Upper lobe of right lung (tissue), 1 donor: ENCODE results near the gene NRXN3. TPM values are rescaled to one million over a fixed set of nuclear protein-coding genes. Genes with fewer than 3 reads are reported as not detected.

ENCODE experiments used
- ATAC-seq: fragments of 200-7000 bp; cut with Tn5 transposase; one replicate; pipeline ENCODE4 v1.9.1; 2020; ENCODE audit warnings: mild to moderate bottlenecking, moderate library complexity
- DNase-seq: peaks from one replicate; pipeline ENCODE4 v3.0.0-alpha.2; 2020
- H3K27ac ChIP-seq: fragments of 200-600 bp; one replicate; pipeline ENCODE4 v1.8.0; 2022
- H3K27me3 ChIP-seq: fragments of 200-600 bp; one replicate; pipeline ENCODE4 v1.8.0; 2022; ENCODE audit warnings: mild to moderate bottlenecking
- H3K36me3 ChIP-seq: fragments of 200-600 bp; one replicate; pipeline ENCODE4 v1.8.0; 2022
- H3K4me1 ChIP-seq: fragments of 200-600 bp; one replicate; pipeline ENCODE4 v1.8.0; 2022
- H3K4me3 ChIP-seq: fragments of 200-600 bp; one replicate; pipeline ENCODE4 v1.8.0; 2022; ENCODE audit warnings: mild to moderate bottlenecking
- H3K9me3 ChIP-seq: fragments of 200-600 bp; one replicate; pipeline ENCODE4 v1.8.0; 2022
- CTCF ChIP-seq: fragments of 200-600 bp; IDR thresholded peaks from one replicate; pipeline ENCODE4 v1.8.0; 2022; ENCODE audit warnings: antibody characterized with exemption
- intact Hi-C: fragments of 100-400 bp; cut with DNase I; formaldehyde crosslinking; loops from one replicate; pipeline ENCODE4 v1.11.0; 2022
- total RNA-seq: library from RNA; stranded (reverse); fragmentation: NEBNext Ultra II Directional; extraction: Animal tissue kit (Norgen Biotek cat#: 25700); gene quantifications from one replicate; pipeline ENCODE4 v1.2.1, GENCODE V29; 2021
- donor health status: DM: no; HTN: yes; CAD: no; lungs with severe emphysema.

The NRXN3 gene
- total RNA-seq, 1 donor from 2014 or later = 10.0 TPM

GRCh38 chr14:78202976-78203375 lies 32.8 kb downstream of the NRXN3 start:
- Histone ChIP-seq H3K4me1 (no peaks in the 10 kb centered on the region), H3K4me3 (no peak overlapping the region), H3K36me3 (no peaks in the 10 kb centered on the region), H3K27me3 (no peaks in the 10 kb centered on the region), H3K27ac (no peak overlapping the region), H3K9me3 (no peaks in the 10 kb centered on the region)
- DNase-seq (no peak), ATAC-seq (no peak)
- no peak for TF ChIP-seq CTCF
- intact Hi-C loops = no loop called here

- no peaks in the 10 kb centered on the region for H3K27me3 ChIP-seq
- H3K9me3 ChIP-seq = peaks cover 5% of the 10 kb centered on the region
- H3K27ac ChIP-seq = no peak overlapping the region
- intact Hi-C loops = no loop called here
- H3K4me1 ChIP-seq = no peaks in the 10 kb centered on the region
- H3K36me3 ChIP-seq = no peaks in the 10 kb centered on the region
- no peak for TF ChIP-seq CTCF
- H3K4me3 ChIP-seq = no peak overlapping the region
- ATAC-seq = no peak
- no peak for DNase-seq
Measured at GRCh38 chr14:78207414-78207813, 37.2 kb downstream of the NRXN3 start.

GRCh38 chr14:78220273-78220672 lies 50.1 kb downstream of the NRXN3 start:
- Histone ChIP-seq H3K4me1 (no peaks in the 10 kb centered on the region), H3K36me3 (no peaks in the 10 kb centered on the region), H3K9me3 (no peaks in the 10 kb centered on the region), H3K4me3 (no peak overlapping the region), H3K27me3 (no peaks in the 10 kb centered on the region), H3K27ac (no peak overlapping the region)
- intact Hi-C loops = no loop called here
- ATAC-seq (no peak), DNase-seq (no peak)
- no peak for TF ChIP-seq CTCF

GRCh38 chr14:78222746-78223145 lies 52.6 kb downstream of the NRXN3 start:
- intact Hi-C loops = no loop called here
- no peaks in the 10 kb centered on the region for H3K4me1 ChIP-seq
- ATAC-seq = no peak
- no peak overlapping the region for H3K4me3 ChIP-seq
- DNase-seq = no peak
- H3K27me3 ChIP-seq = no peaks in the 10 kb centered on the region
- H3K27ac ChIP-seq = no peak overlapping the region
- TF ChIP-seq CTCF = no peak
- no peaks in the 10 kb centered on the region for H3K36me3 ChIP-seq
- H3K9me3 ChIP-seq = no peaks in the 10 kb centered on the region

DNA sequence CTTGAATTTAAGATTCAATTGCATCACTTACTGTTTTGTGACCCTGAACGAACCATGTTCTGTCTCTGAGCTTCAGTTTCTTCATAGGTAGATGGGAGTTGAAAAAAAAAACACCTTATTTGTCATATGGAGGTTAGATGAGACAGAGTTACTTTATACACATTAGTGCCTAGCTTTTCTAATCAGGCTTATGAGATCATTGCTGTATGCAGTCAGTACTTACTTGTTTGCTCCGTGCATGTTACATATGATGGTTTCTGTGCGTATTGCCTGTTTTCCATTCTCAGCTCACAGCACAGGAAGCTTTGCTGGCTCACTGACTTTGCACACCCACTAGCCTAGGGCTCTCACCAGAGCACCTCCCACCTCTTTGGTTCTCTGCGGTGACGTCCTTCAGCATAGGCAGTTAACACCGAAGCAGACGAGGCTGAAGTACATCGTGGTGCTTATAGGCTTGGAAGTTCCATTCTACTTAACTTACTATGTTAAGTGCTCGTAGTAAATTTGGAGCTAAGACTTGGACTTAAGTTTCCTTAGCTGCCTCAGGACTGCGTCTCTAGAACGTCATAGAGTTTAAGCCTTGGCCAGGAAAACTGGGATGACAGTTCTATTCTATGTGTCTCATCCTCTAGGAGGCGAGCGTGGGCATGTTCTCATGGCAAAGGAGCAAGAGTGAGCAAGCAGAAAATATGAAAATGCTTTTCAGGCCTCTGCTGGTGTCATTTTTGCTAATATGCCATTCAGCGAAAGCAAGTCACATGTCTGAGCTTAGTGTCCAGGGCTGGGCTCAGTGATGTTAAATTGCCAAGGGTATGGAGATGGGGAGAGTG lies 57.3 kb downstream of the NRXN3 start:
- no peak for TF ChIP-seq CTCF
- no peak for ATAC-seq
- intact Hi-C loops = no loop called here
- Histone ChIP-seq H3K4me1 (no peaks in the 10 kb centered on the region), H3K27me3 (no peaks in the 10 kb centered on the region), H3K36me3 (no peaks in the 10 kb centered on the region), H3K9me3 (no peaks in the 10 kb centered on the region), H3K27ac (no peak overlapping the region), H3K4me3 (no peak overlapping the region)
- DNase-seq = no peak
